Left cardiac atrium (tissue), 4 donors: Measurements from ENCODE around the gene AMPD3. TPM values are rescaled to one million over a fixed set of nuclear protein-coding genes. Genes with fewer than 3 reads are reported as not detected.
"Not testable (repeated sequence)": the region's sequence is repeated elsewhere in the genome, so short reads cannot be mapped to it uniquely, and the experiment has no call there.

Source experiments
- ATAC-seq, 2 donors: fragments of 200-7000 bp; cut with Tn5 transposase; one replicate each; pipeline ENCODE4 v1.9.1; 2020; ENCODE audit warnings: mild to moderate bottlenecking in 2 of 2, moderate library complexity in 2 of 2
- DNase-seq: peaks from one replicate; pipeline ENCODE4 v3.0.0-alpha.2; 2020
- intact Hi-C, 2 donors: fragments of 100-400 bp; cut with DNase I; formaldehyde crosslinking; loops; one replicate each; pipeline versions ENCODE4 v1.14.1 to v1.15.1; 2022 to 2023
- total RNA-seq, 2 donors: library from RNA; stranded (reverse); fragmentation: NEBNext Ultra II Directional; extraction: Animal tissue kit (Norgen Biotek cat#: 25700); gene quantifications; one replicate each; pipeline ENCODE4 v1.2.1, GENCODE V29; 2021
- donor health status: DM: no; HTN: yes; CAD: no.
- donor health status: DM: no; HTN: yes; CAD: no; lungs with severe emphysema.
- donor health status: DM: yes; HTN: yes; CAD: no.
- donor health status: Dilated cardiomyopathy.

AMPD3 gene
- total RNA-seq, 2 donors from 2014 or later: 4.4 to 4.7 TPM

DNA sequence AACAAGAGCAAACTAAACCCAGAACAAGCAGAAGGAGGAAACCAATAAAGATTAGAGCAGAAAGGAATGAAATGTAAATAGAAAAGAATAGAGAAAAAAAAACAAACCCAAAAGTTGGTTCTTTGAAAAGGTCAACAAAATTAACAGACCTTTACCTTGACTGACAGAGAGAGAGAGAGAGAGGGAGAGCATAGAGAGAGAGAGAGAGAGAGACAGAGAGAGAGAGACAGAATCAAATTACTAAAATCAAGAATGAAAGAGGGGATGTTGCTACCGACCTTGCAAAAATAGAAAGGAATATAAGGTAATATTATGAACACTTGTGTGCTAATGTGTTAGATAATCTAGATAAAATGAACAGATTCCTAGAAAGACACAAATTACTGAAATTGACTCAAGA is 22.6 kb upstream of the AMPD3 start:
- DNase-seq: no peak
- intact Hi-C loops: no loop called here

DNA sequence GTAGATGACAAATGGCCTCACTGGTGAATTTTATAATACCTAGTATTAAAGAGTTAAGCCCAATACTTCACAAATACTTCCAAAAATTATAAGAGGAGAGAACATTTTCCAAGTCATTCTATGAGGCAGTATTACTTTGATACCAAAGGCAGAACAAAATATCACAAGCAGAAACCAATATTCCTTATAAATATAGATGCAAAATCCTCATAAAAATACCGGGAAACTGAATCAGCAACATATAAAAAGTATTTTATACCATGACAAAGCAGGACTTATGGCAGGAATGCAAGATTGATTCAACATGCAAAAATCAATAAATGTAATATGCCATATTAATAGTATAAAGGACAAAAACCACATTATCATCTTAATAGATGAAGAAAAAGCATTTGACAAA is 22.1 kb upstream of the AMPD3 start:
- intact Hi-C loops: no loop called here
- ATAC-seq: no peak
- no peak for DNase-seq

More for the DNA sequence above, 22.6 kb upstream of the AMPD3 start:
- ATAC-seq: no peak

DNA sequence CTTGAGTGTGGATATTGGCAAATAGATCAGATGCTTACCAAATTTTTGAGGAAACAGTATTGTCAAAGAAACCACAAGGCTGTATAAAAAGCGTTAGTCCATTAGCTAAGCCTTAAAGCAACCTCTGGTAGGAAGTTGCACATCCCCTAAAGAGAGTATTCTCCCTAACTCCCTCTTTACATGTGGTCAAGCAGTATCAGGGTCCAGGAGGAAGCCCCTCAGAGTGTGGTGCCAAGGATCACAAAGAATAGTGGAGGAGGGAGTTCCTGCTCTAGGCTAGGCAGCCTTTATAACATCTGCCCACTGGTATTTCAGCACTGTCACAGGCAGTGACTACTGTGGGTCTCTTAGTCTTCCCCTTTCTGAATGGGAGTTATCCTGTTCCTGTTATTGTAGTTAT is 18.8 kb upstream of the AMPD3 start:
- ATAC-seq (peak in 1 of 2 donors; percentile 43), DNase-seq (no peak)
- intact Hi-C loops: no loop called here

DNA sequence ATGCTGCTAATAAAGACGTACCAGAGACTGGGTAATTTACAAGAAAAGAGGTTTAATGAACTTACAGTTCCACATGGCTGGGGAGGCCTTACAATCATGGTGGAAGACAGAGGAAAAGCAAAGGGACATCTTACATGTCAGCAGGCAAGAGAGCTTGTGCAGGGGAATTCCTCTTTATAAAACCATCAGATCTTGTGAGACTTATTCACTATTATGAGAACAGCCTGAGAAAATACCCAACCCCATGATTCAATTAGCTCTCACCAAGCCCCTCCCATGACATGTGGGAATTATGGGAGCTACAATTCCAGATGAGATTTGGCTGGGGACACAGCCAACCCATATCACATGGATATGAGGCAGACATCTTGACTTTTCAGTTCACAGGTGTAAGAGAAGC is 18.4 kb upstream of the AMPD3 start:
- DNase-seq, ATAC-seq, intact Hi-C loops: not testable (repeated sequence)

DNA sequence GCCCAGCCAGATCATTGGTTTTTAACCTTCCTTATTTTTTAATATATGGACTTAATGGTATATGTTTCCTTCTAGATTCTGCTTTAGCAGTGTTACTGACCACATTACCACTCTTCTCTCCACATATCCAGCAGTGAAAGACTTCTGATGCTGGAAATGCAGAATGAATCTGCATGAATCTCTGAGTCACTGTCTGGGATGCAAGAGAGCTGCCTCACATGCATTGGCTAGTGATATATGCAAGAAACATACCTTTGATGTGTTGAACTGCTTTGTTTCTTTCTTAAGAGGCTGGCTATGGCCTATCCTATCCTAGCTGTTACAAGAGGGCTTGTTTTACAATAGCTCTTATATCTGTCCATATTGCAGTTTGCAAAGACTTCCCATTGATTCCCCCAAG is 16.6 kb upstream of the AMPD3 start:
- DNase-seq: no peak
- ATAC-seq: no peak
- intact Hi-C loops: no loop called here

DNA sequence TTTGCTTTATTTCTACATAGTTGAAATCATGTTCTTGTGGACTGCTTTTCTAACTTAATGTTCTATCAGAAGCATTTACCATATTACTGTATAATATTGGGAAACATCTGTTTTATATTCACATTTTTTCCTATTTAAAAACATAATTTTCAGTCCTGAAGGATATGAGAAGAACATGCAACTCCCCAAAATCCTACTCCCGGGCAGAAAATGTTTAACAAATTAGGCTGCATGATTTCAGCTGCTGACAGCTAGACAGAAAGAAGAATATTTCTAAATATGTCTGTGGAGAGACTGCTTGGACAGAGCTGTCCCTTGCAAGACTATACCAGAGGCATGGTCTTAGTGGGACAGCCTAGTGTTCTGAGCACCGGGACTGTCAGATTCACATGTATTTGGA is 15.7 kb upstream of the AMPD3 start:
- ATAC-seq (no peak), DNase-seq (no peak)
- intact Hi-C loops: no loop called here

DNA sequence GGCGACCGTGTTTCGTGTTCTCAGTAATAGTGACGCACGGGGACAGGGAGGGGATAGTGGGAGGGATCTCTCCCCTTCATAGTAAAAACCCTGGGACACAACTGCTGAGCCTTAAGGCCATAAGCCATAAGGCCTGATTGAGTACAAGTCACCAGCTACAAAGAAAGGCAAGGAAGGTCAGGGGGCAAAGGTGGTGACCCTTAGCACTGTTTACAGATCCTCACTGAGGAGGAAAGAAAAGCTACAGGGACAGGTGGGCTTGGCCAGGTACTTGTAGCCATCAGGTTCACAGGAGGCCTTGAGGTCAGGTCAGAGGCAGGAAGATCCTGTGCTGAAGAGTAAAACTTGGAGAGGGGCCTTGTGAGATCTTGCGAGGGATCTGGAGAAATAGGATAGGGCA is 15.1 kb upstream of the AMPD3 start:
- DNase-seq: no peak
- intact Hi-C loops: no loop called here
- no peak for ATAC-seq

DNA sequence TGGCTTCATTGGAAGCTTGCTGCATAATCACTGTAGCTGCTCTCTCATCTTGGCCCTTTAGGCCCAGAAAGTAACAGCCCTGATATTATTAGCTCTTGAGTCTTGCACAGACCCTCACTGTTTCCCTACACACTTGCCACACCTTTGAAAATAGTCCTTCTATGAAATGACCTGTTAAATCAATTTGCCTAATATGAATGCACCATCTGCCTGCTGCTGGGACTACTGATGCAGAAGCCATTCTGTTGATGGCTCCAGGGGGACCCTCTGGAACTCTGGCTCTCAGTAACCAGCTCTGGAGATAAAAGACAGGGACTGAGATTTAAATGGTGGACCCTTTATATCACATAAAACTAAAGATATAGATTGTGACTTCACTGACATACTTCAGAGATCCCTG is 14.7 kb upstream of the AMPD3 start:
- intact Hi-C loops: no loop called here
- DNase-seq: no peak
- no peak for ATAC-seq

DNA sequence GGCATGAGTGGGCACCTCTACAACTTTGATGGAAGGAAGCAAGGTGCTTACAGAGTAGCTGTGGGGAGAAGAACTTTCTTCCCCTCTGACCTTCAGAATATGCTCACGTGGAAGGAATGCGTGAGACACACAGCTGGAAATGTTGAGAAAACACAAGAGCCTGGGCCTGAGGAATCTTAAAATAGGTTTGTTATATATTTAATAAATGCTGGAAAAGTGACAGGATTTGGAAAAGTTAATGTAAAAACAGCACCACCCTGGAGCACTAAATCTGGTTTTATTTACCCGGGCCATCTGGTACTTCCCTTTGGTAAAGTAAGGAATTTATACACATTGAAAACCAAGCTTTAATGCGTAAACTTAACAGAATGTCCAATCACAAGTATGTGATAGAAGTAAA is 14.0 kb upstream of the AMPD3 start:
- intact Hi-C loops: no loop called here
- no peak for DNase-seq

DNA sequence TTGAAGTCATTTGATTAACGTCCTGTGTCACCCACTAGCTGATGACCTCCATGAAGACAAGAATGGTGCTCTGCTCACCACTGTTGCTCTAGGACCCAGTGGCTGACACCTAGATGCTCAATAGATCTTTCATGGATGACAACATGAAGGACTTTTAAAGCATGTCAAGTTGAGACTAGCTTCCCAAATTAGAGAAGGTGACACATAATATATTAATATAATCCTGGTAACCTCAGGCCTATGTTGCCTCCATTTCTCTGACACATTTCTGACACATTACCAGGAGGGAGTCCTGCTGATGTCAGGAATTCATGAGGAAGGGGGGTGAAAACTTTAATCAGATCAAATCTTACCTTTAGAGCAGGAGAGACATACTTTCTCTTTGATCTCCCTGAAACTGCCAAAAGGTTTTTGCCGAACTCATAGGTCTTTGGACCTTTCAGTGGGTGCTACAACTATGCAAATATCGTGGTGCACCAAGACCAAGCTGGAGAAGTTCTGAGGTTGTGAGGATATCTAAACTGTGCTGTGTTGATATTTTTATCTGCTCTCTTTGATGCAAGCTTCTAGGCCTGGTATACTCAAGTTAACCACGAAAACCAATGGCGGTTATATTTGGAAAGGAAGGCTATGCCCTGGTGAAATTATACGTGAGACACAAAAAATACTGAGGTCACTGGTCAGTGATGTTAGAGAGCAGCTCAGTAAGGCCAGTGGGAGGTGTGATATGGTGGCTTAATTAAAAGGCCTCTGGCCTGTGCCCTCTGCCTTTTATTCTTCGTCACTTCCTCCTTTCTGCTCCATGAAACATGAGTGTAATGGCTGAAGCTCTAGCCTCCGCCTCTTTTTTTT is 13.2 kb upstream of the AMPD3 start:
- intact Hi-C loops: no loop called here
- ATAC-seq (no peak), DNase-seq (no peak)

More for the DNA sequence above, 14.0 kb upstream of the AMPD3 start:
- ATAC-seq: no peak

DNA sequence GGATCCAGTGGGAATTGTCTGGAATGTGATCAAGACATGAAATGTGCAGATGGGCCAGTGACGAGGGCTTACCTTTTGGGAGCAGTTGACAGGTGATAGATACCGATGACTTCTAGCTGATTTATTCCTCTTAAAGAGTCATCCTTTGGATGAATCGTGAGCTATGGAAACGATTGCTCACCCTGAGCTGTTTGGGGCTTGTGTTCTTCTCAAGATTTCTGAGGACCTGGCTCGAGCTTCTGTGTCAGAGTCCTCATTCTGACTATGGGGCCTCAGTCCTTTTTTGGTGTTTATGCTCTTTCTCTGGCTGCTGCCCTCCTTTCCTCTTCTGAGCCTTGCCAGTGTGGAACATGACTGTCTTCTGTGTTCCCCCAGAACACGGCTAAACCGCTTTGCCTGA is 11.9 kb upstream of the AMPD3 start:
- intact Hi-C loops: no loop called here
- ATAC-seq (no peak), DNase-seq (no peak)

DNA sequence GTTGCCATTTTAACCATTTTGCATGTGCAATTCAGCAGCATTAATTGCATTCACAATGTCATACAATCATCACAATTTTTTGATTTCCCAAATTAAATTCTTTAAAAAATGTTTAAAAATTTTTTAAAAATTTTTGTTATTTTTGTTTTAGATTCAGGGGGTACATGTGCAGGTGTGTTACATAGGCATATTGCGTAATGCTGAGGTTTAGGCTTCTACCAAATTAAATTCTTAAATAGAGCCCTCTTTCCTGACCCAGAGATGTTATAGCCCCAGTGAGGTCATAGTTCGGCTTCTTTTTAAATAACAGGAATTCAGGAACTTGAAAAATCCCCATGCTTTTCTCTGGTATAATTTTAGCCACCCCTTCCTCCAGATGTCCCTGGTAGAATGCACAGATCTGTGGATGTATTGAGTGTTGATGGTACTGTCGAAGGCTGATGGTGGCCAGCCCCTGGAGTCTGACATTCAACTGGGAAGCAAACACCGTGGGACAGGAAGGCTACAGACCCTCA is 11.3 kb upstream of the AMPD3 start:
- intact Hi-C loops: no loop called here
- no peak for DNase-seq
- no peak for ATAC-seq

DNA sequence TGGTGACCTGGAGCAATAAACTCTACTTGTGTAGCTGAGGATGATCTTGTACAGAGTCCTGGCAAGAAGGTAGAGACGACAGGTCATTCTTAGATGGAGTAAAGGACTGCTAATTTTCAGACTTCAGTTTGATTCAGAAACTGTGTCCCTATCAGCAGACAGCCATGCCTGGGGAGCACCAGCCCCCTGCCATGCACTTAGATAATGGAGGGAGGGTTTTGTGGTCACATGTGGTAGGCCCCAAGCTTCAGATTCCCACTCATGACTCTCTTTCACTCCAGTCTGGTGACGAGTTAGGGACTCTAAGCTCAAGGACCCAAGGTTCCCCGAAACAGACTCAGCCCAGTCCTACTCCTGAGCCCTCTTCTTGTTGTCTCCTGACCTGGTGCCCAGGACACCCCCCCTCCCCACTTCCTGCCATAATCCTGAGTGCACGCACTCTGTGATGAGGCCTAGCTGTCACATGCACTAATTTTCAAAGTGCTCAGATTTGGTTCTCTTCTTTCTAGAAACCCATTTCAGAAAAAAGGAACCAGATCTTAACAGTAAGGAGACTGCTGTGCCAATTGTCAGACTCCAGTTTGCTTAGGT is 10.2 kb upstream of the AMPD3 start:
- intact Hi-C loops: no loop called here
- ATAC-seq: peak in 1 of 2 donors; percentile 53
- no peak for DNase-seq

DNA sequence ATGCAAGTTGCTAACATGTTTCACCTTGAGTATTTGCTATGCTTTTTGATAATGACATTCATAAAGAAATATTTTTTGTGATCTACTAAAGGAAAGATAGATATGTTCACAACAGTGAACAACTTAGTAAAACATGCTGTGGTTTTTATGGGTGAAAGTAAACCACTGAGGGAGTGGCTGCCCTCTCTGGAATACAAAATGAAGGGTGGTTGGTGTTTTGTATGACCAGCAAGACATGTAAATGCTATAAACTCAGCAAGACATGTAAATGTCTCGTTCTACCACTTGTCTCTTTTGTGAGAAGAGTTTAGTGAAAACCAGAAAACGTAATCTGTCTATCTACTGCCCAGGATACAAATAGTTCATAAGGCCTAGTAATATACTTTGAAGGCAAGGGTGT is 7.6 kb upstream of the AMPD3 start:
- DNase-seq: no peak
- ATAC-seq: no peak
- intact Hi-C loops: no loop called here

DNA sequence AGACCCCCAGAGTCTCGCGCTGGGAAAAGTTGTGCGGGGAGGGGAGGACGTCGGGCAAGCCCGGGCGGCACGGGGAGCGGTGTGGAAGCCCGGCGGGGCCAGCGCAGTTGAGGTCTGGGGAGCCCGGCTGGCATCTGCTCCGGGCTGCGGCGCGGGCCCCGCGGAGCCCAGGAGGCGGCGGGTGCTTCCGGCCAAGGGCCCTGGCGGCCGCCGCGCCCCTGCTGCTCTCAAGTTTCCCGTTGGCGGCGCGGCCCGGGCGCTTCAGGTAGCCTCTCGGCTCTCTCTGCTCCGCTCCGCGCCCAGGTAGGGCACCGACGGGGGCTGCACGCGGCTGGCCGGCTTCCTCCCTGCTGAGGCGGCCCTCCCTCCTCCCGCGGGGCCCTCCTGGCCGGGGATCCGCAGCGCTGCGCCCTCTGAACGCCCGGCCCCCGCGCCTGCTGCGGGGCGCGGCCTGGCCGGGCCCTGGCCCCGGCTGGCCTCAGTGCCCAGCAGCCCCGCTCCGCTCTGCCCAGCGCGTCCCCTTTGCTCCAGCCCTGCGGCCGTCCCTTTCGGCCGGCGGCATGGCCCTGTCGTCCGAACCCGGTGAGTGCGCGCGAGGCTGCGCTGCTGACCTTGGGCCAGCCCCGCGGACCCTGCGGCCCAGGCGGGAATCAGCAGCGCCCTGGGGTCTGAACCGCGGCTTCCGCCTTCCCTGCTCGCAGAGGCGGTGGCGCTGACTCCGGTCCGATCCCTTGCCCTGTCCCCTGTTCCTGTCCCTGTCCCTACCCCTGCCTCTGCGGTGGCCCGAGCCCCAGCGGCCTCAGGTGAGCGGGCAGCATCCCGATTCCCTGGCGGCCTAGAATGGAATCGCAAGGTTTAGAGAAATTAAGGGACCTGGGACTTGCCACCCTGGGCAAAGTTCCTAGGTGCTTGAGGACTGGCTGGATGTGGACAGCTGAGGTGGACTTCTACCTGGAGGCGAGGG is 4.3 kb upstream of the AMPD3 start:
- ATAC-seq (peak; percentile 75 to 77), DNase-seq (no peak)
- intact Hi-C loops: no loop called here

DNA sequence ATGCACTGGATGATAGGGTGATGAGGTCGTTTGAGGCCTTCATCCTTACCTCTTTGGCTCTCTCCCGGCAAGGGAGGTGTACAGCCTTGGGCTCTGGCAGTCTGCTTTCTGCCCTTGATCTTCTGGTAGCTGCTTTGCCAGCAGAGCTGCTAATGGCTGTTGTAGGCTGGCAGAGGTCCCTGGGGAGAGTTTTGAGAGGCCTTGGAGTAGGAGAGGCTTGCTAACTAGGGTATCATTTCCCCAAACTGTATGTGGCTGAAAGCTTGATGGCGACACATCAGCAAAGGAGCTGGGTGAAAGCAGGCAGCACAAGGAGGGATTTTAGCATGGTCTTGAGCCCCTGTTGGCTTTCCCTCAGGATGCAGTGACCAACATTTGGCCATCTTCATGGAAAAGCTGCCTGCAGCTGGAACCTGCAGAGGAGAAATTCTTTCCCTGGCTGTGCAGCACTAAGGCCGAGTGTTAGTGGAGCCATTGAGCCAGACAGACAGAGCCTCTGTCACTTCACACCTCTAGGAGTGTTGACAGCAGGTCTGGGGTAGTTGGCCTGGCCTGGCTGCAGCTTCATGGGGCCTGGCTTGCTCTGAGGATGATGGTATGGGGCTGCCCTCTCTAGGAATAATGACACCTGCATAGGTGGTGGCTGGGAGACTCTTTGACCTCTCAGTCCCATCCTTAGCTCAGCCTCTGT is 3.5 kb upstream of the AMPD3 start:
- intact Hi-C loops: no loop called here
- DNase-seq: no peak
- ATAC-seq: peak; percentile 8 to 28

DNA sequence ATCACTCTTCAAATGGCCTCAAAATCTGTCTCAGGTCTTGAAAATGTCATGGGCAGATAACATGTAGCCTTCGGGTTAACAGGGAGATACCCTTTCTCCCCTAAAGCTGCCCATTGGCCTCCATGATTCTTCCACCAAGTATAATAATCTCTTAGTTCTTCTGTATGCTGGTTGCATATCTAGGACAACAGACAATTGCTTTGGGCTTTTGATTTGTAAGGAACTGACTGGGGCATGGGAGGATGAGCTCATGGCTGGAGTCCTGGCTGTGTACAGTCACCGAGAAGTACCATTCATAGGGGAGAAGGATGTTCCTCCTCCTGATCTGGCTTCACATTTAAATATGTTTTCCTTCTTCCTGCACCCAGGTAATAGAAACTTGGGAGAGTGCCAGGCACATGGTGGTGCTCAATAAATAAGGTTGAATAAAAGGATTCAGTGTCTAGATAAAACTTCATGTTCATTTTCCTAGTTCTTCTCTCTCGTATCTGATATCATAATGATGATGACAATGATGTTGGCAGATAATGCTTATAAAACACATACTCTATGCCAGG is 2.8 kb upstream of the AMPD3 start:
- no peak for ATAC-seq
- intact Hi-C loops: no loop called here

DNA sequence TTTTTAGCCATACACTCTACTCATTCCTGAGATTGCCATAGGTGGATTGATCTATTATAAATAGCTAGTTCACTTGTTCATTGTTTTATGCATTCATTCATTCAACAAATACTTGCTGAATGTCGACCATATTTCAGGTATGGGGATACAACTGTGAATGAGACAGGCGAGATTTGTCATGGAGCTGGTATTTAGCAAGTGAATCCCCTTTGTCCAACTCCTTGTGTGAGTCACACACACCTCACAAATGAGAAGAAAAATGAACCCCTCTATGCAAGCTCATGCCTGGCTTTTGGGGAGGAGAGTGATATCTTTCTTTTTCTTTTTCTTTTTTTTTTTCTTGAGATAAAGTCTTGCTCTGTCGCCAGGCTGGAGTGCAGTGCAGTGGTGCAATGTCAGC is 1.8 kb upstream of the AMPD3 start:
- no peak for ATAC-seq
- intact Hi-C loops: no loop called here
- no peak for DNase-seq

More for the DNA sequence above, 2.8 kb upstream of the AMPD3 start:
- DNase-seq: no peak
